Activated CD4-positive, alpha-beta memory T cell treated with anti-CD3 and anti-CD28 coated beads for 36 hours (primary cell): ENCODE results near the gene ZNF343. TPM values are rescaled to one million over a fixed set of nuclear protein-coding genes. Genes with fewer than 3 reads are reported as not detected.

Experiments
- CTCF ChIA-PET: fragments of 350-600 bp; sonication (Branson Sonifier 250); formaldehyde crosslinking; loops from one replicate; lab custom pipeline; 2021; ENCODE audit warnings: antibody characterized with exemption, inconsistent platforms; lab: Charles Lee
- POLR2A ChIA-PET: fragments of 350-600 bp; sonication (Branson Sonifier 250); formaldehyde crosslinking; loops from one replicate; lab custom pipeline; 2021; ENCODE audit warnings: antibody characterized with exemption; lab: Charles Lee
- DNase-seq: peaks from one replicate; pipeline ENCODE4 v3.0.0-alpha.2; 2020
- H3K27ac Mint-ChIP-seq: one replicate; pipeline ENCODE4 v1.8.0; 2021; ENCODE audit warnings: mixed read lengths
- H3K27me3 Mint-ChIP-seq: one replicate; pipeline ENCODE4 v1.8.0; 2021; ENCODE audit warnings: mixed read lengths
- H3K36me3 Mint-ChIP-seq: one replicate; pipeline ENCODE4 v1.8.0; 2021; ENCODE audit warnings: mixed read lengths
- H3K4me1 Mint-ChIP-seq: one replicate; pipeline ENCODE4 v1.8.0; 2021; ENCODE audit warnings: low read depth, mixed read lengths
- H3K4me3 Mint-ChIP-seq: one replicate; pipeline ENCODE4 v1.8.0; 2021; ENCODE audit warnings: mild to moderate bottlenecking, mixed read lengths
- H3K9me3 Mint-ChIP-seq: one replicate; pipeline ENCODE4 v1.8.0; 2021; ENCODE audit warnings: mixed read lengths
- intact Hi-C: fragments of 100-400 bp; cut with micrococcal nuclease; formaldehyde crosslinking; loops from one replicate; pipeline ENCODE4 v1.15.1; 2023
- total RNA-seq, 2 experiments: library from RNA; stranded (reverse); gene quantifications; one replicate each; pipeline ENCODE4 v1.2.3, GENCODE V29; 2021

ZNF343 gene
- 1 to 10 TPM; 6.8 to 6.9 TPM for total RNA-seq

DNA sequence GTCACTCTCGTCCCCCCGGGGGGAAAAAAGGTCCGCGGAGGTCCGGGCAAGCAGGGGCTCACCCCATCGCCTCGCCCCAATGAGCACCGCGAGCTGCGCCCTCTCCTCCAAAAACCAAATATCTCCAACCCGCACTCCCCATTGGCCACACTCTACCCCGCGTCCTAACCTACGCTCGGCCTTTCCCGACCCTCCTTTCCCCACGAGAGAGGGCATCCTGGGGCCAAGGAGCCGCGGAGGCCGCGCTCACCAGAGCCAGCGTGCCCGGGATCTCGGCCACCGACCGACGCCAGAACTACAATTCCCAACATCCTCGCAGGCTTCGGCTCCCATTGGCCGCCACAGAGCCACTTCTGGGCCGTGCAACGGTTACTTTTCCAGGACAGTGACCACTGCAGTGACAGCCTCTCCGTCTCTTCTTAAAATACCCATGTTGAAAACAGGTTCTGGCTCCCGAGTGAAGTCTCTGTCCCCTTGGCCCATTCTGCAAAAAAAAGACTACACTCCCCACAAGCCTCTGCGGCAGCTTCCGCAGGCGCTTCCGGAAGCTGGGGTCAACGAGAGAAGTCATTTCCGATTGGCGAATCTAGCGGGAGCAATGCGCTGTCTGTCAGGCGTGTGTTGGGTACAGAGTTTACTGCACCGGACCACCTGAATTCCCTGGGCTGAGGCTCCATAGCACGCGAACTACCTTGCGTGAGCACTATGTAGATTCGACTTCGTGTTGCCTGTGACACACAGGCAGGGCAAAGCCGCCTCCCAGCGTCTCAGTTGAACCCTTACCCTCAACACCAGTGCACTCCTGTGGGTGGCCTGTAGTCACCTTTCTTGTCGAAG lies at the start of gene ZNF343:
TSS of gene ZNF343 (minus strand) at position 285 of the 837 bp plus-strand sequence. CDS start 15,020 bp downstream, outside the sequence.
- H3K4me3 Mint-ChIP-seq = peak within 1 kb of the TSS; percentile 100
- peaks cover 8% of the 10 kb centered on the region for H3K27me3 Mint-ChIP-seq
- peak; percentile 86 for DNase-seq
- H3K9me3 Mint-ChIP-seq = no peaks in the 10 kb centered on the region
- ChIA-PET POLR2A (interaction anchor here (1.0 to 1.8 kb wide), 3 partner anchors 10 to 38 kb away, joined by 3 to 10 read pairs (median 4); partner anchors contain the start of gene SNRPB), CTCF (interaction anchor here (9.3 kb wide), 1 partner anchor 14 kb away, joined by 134 read pairs; no protein-coding TSS in a partner anchor)
- peaks cover 1% of the 10 kb centered on the region for H3K36me3 Mint-ChIP-seq
- intact Hi-C loops = loop anchor here (1.0 to 5.0 kb wide), 3 partner anchors 15 to 143 kb away; partner anchors contain the start of genes NOP56 and SNRPB
- peak within 1 kb of the TSS; percentile 94 for H3K27ac Mint-ChIP-seq
- H3K4me1 Mint-ChIP-seq = peaks cover 17% of the 10 kb centered on the region

DNA sequence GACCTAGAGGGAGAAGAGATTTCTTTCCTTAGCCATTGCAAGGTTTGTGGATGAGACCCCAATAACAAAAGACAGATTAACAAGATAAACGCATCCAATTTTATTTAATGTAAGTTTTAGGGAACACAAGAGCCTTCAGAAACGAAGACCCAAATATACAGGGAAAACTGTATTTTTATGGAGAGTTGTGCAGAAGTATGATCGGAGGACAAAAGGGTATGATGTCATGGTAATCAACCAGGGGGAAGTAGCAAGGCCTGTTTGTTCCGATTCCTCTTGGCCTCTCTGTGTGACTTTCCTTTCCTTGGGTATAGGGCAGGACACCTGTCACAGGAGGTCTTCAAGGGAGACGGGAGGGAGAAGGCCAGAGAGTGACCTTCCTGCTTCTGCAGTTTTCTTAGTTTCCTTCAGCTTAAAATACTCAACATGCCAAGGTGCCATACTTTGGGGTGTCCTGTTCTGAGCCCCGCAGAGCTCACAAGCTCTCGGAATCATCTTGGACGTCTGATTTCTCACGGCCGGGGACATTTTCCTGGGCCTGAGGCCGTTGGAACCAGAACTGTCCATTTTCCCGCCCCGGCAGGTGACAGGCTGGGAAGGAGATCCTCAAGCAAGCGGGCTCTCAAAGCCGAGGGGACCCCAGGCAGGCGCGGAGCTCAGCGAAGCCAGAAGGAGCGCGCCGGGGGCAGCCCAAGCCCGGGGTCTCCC lies 49.3 kb upstream of the ZNF343 start:
- CTCF ChIA-PET = interaction anchor here (1.1 to 2.0 kb wide), 2 partner anchors 33 to 36 kb away, joined by 3 to 8 read pairs; no protein-coding TSS in a partner anchor
- intact Hi-C loops = no loop called here
- H3K27me3 Mint-ChIP-seq = peaks cover 39% of the 10 kb centered on the region
- no peak overlapping the region for H3K4me3 Mint-ChIP-seq
- no peaks in the 10 kb centered on the region for H3K9me3 Mint-ChIP-seq
- H3K27ac Mint-ChIP-seq = no peak overlapping the region
- no peak for DNase-seq
- peaks cover 8% of the 10 kb centered on the region for H3K4me1 Mint-ChIP-seq
- H3K36me3 Mint-ChIP-seq = no peaks in the 10 kb centered on the region
- POLR2A ChIA-PET = interaction anchor here (1.0 kb wide), 1 partner anchor 16 kb away, joined by 3 read pairs; no protein-coding TSS in a partner anchor

- Mint-ChIP-seq H3K27me3 (peaks cover 24% of the 10 kb centered on the region), H3K4me3 (no peak overlapping the region), H3K27ac (no peak overlapping the region), H3K9me3 (no peaks in the 10 kb centered on the region), H3K4me1 (no peaks in the 10 kb centered on the region), H3K36me3 (no peaks in the 10 kb centered on the region)
- no peak for DNase-seq
- POLR2A ChIA-PET = no interaction called here
- CTCF ChIA-PET = interaction anchor here (1.4 kb wide), 1 partner anchor 24 kb away, joined by 8 read pairs; no protein-coding TSS in a partner anchor
- intact Hi-C loops = no loop called here
Observed at GRCh38 chr20:2545594-2545993, 36.9 kb upstream of the ZNF343 start.

- ChIA-PET POLR2A (no interaction called here), CTCF (interaction anchor here (0.9 kb wide), 1 partner anchor 20 kb away, joined by 3 read pairs; no protein-coding TSS in a partner anchor)
- DNase-seq = no peak
- H3K4me1 Mint-ChIP-seq = no peaks in the 10 kb centered on the region
- peaks cover 23% of the 10 kb centered on the region for H3K27me3 Mint-ChIP-seq
- no peak overlapping the region for H3K4me3 Mint-ChIP-seq
- no peaks in the 10 kb centered on the region for H3K9me3 Mint-ChIP-seq
- intact Hi-C loops = no loop called here
- H3K27ac Mint-ChIP-seq = no peak overlapping the region
- H3K36me3 Mint-ChIP-seq = no peaks in the 10 kb centered on the region
Observed at GRCh38 chr20:2544211-2544610, 35.5 kb upstream of the ZNF343 start.

DNA sequence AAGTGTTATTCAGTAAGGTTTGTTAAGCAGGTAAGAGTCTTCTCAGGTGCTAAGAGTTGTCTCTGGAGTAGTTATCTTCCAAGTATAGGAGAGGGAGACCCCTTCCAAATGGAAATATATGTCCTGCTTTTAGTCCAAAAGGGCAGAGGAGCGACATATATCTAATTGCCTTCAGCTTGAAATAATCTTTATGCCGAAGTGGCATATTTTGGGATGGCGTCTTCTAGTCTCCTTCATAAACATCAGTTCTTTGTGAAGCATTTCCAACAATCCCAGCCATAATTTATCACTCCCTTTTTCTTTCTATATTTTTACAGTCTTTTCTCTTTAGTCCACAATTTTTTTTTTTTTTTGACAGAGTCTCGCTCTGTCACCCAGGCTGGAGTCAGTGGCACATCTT lies 33.6 kb upstream of the ZNF343 start:
- H3K9me3 Mint-ChIP-seq = no peaks in the 10 kb centered on the region
- POLR2A ChIA-PET = no interaction called here
- no peaks in the 10 kb centered on the region for H3K36me3 Mint-ChIP-seq
- DNase-seq = no peak
- no peaks in the 10 kb centered on the region for H3K4me1 Mint-ChIP-seq
- CTCF ChIA-PET = interaction anchor here (0.6 kb wide), 1 partner anchor 173 kb away, joined by 3 read pairs; no protein-coding TSS in a partner anchor
- no peak overlapping the region for H3K4me3 Mint-ChIP-seq
- H3K27me3 Mint-ChIP-seq = peaks cover 34% of the 10 kb centered on the region
- no peak overlapping the region for H3K27ac Mint-ChIP-seq
- intact Hi-C loops = no loop called here

DNA sequence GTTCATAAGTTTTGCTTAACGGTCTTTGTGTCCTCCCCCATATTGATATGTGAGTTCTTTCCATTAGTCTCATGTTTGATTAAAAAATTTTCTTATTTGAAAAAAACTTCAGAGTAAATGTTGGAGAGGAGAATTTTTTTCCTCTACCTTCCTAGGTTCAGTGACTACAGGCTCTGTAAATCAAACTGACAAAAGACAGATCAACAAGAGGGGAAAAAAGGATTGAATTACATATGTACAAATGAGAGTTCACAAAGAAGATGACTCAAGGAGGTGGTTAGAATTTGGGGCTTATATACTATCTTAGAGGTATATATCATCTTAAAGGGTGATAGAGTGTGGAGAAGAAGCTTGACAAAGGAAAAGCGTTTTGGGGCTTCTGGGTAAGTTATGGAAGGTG lies 33.2 kb upstream of the ZNF343 start:
- ChIA-PET CTCF (interaction anchor here (0.6 kb wide), 1 partner anchor 173 kb away, joined by 3 read pairs; no protein-coding TSS in a partner anchor), POLR2A (no interaction called here)

GRCh38 chr20:2538931-2539720 lies 30.4 kb upstream of the ZNF343 start:
- DNase-seq = no peak
- ChIA-PET POLR2A (no interaction called here), CTCF (interaction anchor here (0.6 kb wide), 1 partner anchor 17 kb away, joined by 3 read pairs; no protein-coding TSS in a partner anchor)
- Mint-ChIP-seq H3K9me3 (no peaks in the 10 kb centered on the region), H3K4me3 (no peak overlapping the region), H3K4me1 (no peaks in the 10 kb centered on the region), H3K27ac (no peak overlapping the region), H3K36me3 (no peaks in the 10 kb centered on the region), H3K27me3 (peaks cover 34% of the 10 kb centered on the region)
- intact Hi-C loops = no loop called here

More for the DNA sequence above, 33.2 kb upstream of the ZNF343 start:
- Mint-ChIP-seq H3K36me3 (no peaks in the 10 kb centered on the region), H3K27ac (no peak overlapping the region), H3K27me3 (peaks cover 36% of the 10 kb centered on the region), H3K4me3 (no peak overlapping the region), H3K9me3 (no peaks in the 10 kb centered on the region), H3K4me1 (no peaks in the 10 kb centered on the region)
- intact Hi-C loops = no loop called here
- DNase-seq = no peak

DNA sequence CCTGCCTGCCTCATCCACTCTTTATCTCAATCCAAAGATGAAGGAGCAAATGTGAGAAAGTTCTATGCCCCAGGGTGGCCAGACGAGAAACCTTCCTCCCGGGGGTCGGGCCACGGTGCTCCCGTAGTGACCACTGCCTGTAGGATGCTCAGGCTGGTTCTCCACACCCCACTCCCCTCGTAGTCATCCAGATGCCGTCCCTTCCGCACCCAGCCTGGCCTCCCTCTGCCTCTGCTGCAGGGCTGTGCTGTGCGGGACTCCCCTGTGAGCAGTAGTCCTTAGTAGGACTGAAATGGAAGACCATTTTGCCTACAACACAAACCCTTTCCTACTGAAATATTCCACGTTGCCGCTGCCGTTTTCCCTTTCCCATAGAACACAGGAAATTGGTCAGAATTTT lies 29.6 kb upstream of the ZNF343 start:
- POLR2A ChIA-PET = no interaction called here

DNA sequence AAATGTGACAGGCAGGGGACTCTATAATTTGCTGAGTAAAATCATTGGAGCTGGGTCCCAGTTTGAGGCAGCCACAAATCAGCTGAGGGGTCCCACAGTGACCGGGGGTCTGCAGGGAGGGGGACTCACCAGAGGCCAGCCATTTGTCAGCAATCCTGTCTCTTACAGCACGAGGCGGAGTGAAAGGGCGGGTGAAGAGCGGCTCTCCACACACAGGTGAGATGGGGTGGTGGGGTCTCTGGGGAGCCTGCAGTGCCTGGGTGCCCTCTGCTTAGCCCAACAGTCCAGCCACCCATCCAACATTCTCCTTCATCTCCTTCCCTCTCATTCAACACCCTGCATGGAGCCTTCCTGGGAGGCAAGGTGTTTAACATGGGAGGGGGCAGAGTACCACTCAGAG lies 28.4 kb upstream of the ZNF343 start:
- Mint-ChIP-seq H3K27me3 (peaks cover 37% of the 10 kb centered on the region), H3K27ac (no peak overlapping the region), H3K9me3 (no peaks in the 10 kb centered on the region), H3K4me3 (no peak overlapping the region), H3K4me1 (no peaks in the 10 kb centered on the region), H3K36me3 (no peaks in the 10 kb centered on the region)
- ChIA-PET CTCF (interaction anchor here (1.2 kb wide), 1 partner anchor 15 kb away, joined by 3 read pairs; no protein-coding TSS in a partner anchor), POLR2A (no interaction called here)
- DNase-seq = no peak
- intact Hi-C loops = no loop called here

More for the DNA sequence above, 29.6 kb upstream of the ZNF343 start:
- Mint-ChIP-seq H3K4me3 (no peak overlapping the region), H3K27ac (no peak overlapping the region), H3K27me3 (peaks cover 39% of the 10 kb centered on the region), H3K36me3 (no peaks in the 10 kb centered on the region), H3K9me3 (no peaks in the 10 kb centered on the region), H3K4me1 (no peaks in the 10 kb centered on the region)
- CTCF ChIA-PET = no interaction called here
- intact Hi-C loops = no loop called here
- DNase-seq = no peak

DNA sequence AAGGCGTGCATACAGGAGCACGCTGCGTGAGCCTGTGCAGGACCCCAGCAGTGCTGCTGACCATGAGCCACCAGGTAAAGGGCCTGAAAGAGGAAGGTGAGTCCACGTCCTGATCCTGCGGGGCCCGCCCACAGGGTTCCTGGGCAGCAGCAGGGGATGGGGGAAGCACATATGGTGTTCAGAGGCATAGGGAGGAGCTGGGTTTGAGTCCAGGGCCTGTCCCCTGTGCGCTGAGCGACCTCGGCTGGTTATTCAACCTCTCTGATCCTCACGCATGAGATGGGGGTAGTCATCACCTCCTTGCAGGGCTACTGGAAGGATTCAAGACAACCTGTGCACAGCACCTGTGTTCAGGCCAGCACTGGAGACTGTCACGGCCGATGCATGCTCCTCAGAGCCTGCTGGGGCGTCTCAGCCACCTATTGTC lies 27.9 kb upstream of the ZNF343 start, which contains the start of gene TMC2:
TSS of gene TMC2 (plus strand) at position 14 of the 427 bp plus-strand sequence. CDS start at position 63, 49 bp downstream.
- Mint-ChIP-seq H3K4me1 (no peaks in the 10 kb centered on the region), H3K27ac (no peak within 1 kb of the TSS), H3K36me3 (no peaks in the 10 kb centered on the region), H3K9me3 (no peaks in the 10 kb centered on the region), H3K27me3 (peaks cover 37% of the 10 kb centered on the region), H3K4me3 (no peak within 1 kb of the TSS)
- intact Hi-C loops = no loop called here
- ChIA-PET POLR2A (no interaction called here), CTCF (interaction anchor here (0.7 kb wide), 1 partner anchor 13 kb away, joined by 3 read pairs; no protein-coding TSS in a partner anchor)
- no peak for DNase-seq
